ENCODE data around the gene HDAC7. TPM values are rescaled to one million over a fixed set of nuclear protein-coding genes. Genes with fewer than 3 reads are reported as not detected.

Gene HDAC7
- total and polyA plus RNA-seq, 2 experiments from 2014 or later: 19.0 to 41.2 TPM

- no peak for DNase-seq (ENCODE audit: low spot score)
- no peaks in the 10 kb centered on the region for H3K4me1 ChIP-seq (ENCODE audit: insufficient read depth)
- no peaks in the 10 kb centered on the region for H3K79me2 ChIP-seq
- no peak overlapping the region for H3K4me3 ChIP-seq
- H2AFZ ChIP-seq: no peak overlapping the region
- H3K27ac ChIP-seq: no peak overlapping the region
- TF ChIP-seq EZH2phosphoT487 (IDR thresholded peaks at IDR 0.05; ENCODE audit: low read depth, severe bottlenecking, unreplicated experiment) (no peak), EZH2 (IDR thresholded peaks at IDR 0.05; ENCODE audit: borderline replicate concordance) (no peak)
- TF ChIP-seq, protein P1, sequence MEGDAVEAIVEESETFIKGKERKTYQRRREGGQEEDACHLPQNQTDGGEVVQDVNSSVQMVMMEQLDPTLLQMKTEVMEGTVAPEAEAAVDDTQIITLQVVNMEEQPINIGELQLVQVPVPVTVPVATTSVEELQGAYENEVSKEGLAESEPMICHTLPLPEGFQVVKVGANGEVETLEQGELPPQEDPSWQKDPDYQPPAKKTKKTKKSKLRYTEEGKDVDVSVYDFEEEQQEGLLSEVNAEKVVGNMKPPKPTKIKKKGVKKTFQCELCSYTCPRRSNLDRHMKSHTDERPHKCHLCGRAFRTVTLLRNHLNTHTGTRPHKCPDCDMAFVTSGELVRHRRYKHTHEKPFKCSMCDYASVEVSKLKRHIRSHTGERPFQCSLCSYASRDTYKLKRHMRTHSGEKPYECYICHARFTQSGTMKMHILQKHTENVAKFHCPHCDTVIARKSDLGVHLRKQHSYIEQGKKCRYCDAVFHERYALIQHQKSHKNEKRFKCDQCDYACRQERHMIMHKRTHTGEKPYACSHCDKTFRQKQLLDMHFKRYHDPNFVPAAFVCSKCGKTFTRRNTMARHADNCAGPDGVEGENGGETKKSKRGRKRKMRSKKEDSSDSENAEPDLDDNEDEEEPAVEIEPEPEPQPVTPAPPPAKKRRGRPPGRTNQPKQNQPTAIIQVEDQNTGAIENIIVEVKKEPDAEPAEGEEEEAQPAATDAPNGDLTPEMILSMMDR (IDR thresholded peaks at IDR 0.05; ENCODE audit: poor library complexity): no peak
- H3K9me2 ChIP-seq (replicated peaks; ENCODE audit: insufficient read depth): no peaks in the 10 kb centered on the region
- H3K36me3 ChIP-seq (replicated peaks; ENCODE audit: insufficient read depth, low read depth): no peaks in the 10 kb centered on the region
- H4K20me1 ChIP-seq (ENCODE audit: insufficient read depth, poor library complexity, severe bottlenecking): no peaks in the 10 kb centered on the region
- no peak overlapping the region for H3K4me2 ChIP-seq
- no peaks in the 10 kb centered on the region for H3K9me3 ChIP-seq (ENCODE audit: low read depth)
- WGBS (ENCODE audit: low lambda C conversion rate, missing lambda C conversion rate): 89% methylated on average over 7 of the region's 7 CpGs
- H3K27me3 ChIP-seq: no peaks in the 10 kb centered on the region
Measured at GRCh38 chr12:47863467-47863866, 43.8 kb upstream of the HDAC7 start.

- H3K27ac ChIP-seq: no peak overlapping the region
- H3K36me3 ChIP-seq (replicated peaks; ENCODE audit: insufficient read depth, low read depth): no peaks in the 10 kb centered on the region
- no peaks in the 10 kb centered on the region for H3K27me3 ChIP-seq
- no peaks in the 10 kb centered on the region for H3K9me2 ChIP-seq (replicated peaks; ENCODE audit: insufficient read depth)
- WGBS (ENCODE audit: low lambda C conversion rate, missing lambda C conversion rate): 87% methylated on average over 7 of the region's 7 CpGs
- DNase-seq (ENCODE audit: low spot score): no peak
- no peak overlapping the region for H2AFZ ChIP-seq
- H3K9me3 ChIP-seq (ENCODE audit: low read depth): no peaks in the 10 kb centered on the region
- H3K79me2 ChIP-seq: no peaks in the 10 kb centered on the region
- H3K4me1 ChIP-seq (ENCODE audit: insufficient read depth): no peaks in the 10 kb centered on the region
- TF ChIP-seq EZH2phosphoT487 (IDR thresholded peaks at IDR 0.05; ENCODE audit: low read depth, severe bottlenecking, unreplicated experiment) (no peak), EZH2 (IDR thresholded peaks at IDR 0.05; ENCODE audit: borderline replicate concordance) (no peak)
- TF ChIP-seq, protein P1 (IDR thresholded peaks at IDR 0.05; ENCODE audit: poor library complexity): no peak
- H4K20me1 ChIP-seq (ENCODE audit: insufficient read depth, poor library complexity, severe bottlenecking): no peaks in the 10 kb centered on the region
- no peak overlapping the region for H3K4me3 ChIP-seq
- no peak overlapping the region for H3K4me2 ChIP-seq
Measured at GRCh38 chr12:47862881-47863280, 43.2 kb upstream of the HDAC7 start.

DNA sequence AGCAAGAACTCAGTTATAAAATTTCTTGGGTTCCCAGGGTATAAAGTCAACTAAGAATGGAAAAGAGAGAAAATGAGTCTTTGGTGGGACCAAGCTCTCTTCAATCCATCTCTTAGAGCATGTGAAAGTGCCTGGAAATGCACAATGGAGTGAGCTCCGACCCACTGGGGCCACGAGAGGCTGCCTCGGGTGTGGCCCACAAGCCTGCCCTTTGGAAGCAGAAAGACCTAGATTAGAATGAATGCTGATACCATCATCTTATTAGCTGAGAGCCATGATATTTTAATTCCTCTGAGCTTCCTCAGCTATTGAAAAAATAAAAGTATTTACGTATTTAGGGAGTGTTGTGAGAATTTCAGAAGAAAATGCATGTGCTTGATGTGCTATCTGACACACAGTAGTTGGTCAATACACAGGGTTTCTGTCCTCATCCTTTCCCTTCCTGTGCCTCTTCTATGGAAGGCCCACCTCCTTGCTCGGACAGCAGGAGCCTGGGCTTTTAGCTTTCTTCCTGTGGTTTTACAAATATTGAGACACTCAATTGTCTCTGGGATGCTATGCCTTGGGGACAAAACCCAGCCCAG lies 42.6 kb upstream of the HDAC7 start:
- no peaks in the 10 kb centered on the region for H3K9me3 ChIP-seq (ENCODE audit: low read depth)
- TF ChIP-seq EZH2 (IDR thresholded peaks at IDR 0.05; ENCODE audit: borderline replicate concordance): no peak
- no peak for TF ChIP-seq EZH2phosphoT487 (IDR thresholded peaks at IDR 0.05; ENCODE audit: low read depth, severe bottlenecking, unreplicated experiment)
- H3K4me2 ChIP-seq: no peak overlapping the region
- no peaks in the 10 kb centered on the region for H3K4me1 ChIP-seq (ENCODE audit: insufficient read depth)
- no peak overlapping the region for H3K4me3 ChIP-seq
- WGBS (ENCODE audit: low lambda C conversion rate, missing lambda C conversion rate): 78% methylated on average over 5 of the region's 5 CpGs
- DNase-seq (ENCODE audit: low spot score): no peak
- H2AFZ ChIP-seq: no peak overlapping the region
- H3K79me2 ChIP-seq: no peaks in the 10 kb centered on the region
- H3K27me3 ChIP-seq: no peaks in the 10 kb centered on the region
- H3K27ac ChIP-seq: no peak overlapping the region
- no peaks in the 10 kb centered on the region for H4K20me1 ChIP-seq (ENCODE audit: insufficient read depth, poor library complexity, severe bottlenecking)
- no peaks in the 10 kb centered on the region for H3K9me2 ChIP-seq (replicated peaks; ENCODE audit: insufficient read depth)
- H3K36me3 ChIP-seq (replicated peaks; ENCODE audit: insufficient read depth, low read depth): no peaks in the 10 kb centered on the region

GRCh38 chr12:47860873-47861272 lies 41.2 kb upstream of the HDAC7 start:
- Histone ChIP-seq H3K4me3 (no peak overlapping the region), H3K36me3 (replicated peaks; ENCODE audit: insufficient read depth, low read depth) (no peaks in the 10 kb centered on the region), H3K79me2 (no peaks in the 10 kb centered on the region), H3K27ac (no peak overlapping the region), H3K4me1 (ENCODE audit: insufficient read depth) (no peaks in the 10 kb centered on the region), H3K27me3 (no peaks in the 10 kb centered on the region), H3K9me3 (ENCODE audit: low read depth) (no peaks in the 10 kb centered on the region), H4K20me1 (ENCODE audit: insufficient read depth, poor library complexity, severe bottlenecking) (no peaks in the 10 kb centered on the region), H3K9me2 (replicated peaks; ENCODE audit: insufficient read depth) (no peaks in the 10 kb centered on the region), H2AFZ (no peak overlapping the region), H3K4me2 (no peak overlapping the region)
- no peak for DNase-seq (ENCODE audit: low spot score)
- no peak for TF ChIP-seq EZH2phosphoT487 (IDR thresholded peaks at IDR 0.05; ENCODE audit: low read depth, severe bottlenecking, unreplicated experiment)
- TF ChIP-seq, protein P1 (IDR thresholded peaks at IDR 0.05; ENCODE audit: poor library complexity): no peak
- no peak for TF ChIP-seq EZH2 (IDR thresholded peaks at IDR 0.05; ENCODE audit: borderline replicate concordance)
- 97% methylated on average over 2 of the region's 2 CpGs for WGBS (ENCODE audit: low lambda C conversion rate, missing lambda C conversion rate)

Measured in hepatocyte (in vitro differentiated cells).